HCT116 (cell line): Measurements from ENCODE around the gene GOLT1B. TPM values are rescaled to one million over a fixed set of nuclear protein-coding genes. Genes with fewer than 3 reads are reported as not detected.
A peak's percentile ranks its signal among the peaks of the same experiment; 100 is the strongest.

Source experiments
- ATAC-seq: fragments of 200-7000 bp; cut with Tn5 transposase; 2 replicates; pipeline ENCODE4 v1.9.1; 2020; ENCODE audit warnings: mild to moderate bottlenecking, moderate library complexity
- BruUV-seq: library from RNA; stranded (reverse); fragments of 400-500 nt; replicated peaks from 2 replicates; lab custom pipeline; 2021; lab: Mats Ljungman, UMichigan
- CTCF ChIA-PET: fragments of 300-600 bp; sonication (Branson Sonifier 250); formaldehyde crosslinking; loops from one replicate; lab custom pipeline; 2021; ENCODE audit warnings: antibody characterized with exemption; lab: Charles Lee
- POLR2A ChIA-PET: fragments of 300-600, 350-600 bp; sonication (Branson Sonifier 250); formaldehyde crosslinking; loops from one replicate; lab custom pipeline; 2021; ENCODE audit warnings: antibody characterized with exemption; lab: Charles Lee
- RAD21 ChIA-PET, 2 experiments: fragments of 300-600 bp; sonication (Branson Sonifier 250); formaldehyde crosslinking; loops; one replicate each; lab custom pipeline; 2023; ENCODE audit warnings: low total read pairs in 2 of 2; ENCODE audit not compliant: uncharacterized antibody in 2 of 2, unreplicated experiment in 2 of 2, low non-redundant PET in 1 of 2; lab: Charles Lee
- DNase-seq: peaks from one replicate; pipeline ENCODE4 v3.0.0-alpha.2; 2010; ENCODE audit warnings: low read depth, low spot score
- H2AFZ ChIP-seq: fragments of 200-600 bp; shearing (Covaris generic), sonication (generic); 2 replicates; pipeline ENCODE4 v1.6.1; 2017; ENCODE audit warnings: low read depth, mixed run types, mixed read lengths, antibody characterized with exemption, low read length; ENCODE audit not compliant: poor library complexity, severe bottlenecking
- H3K27ac ChIP-seq: 2 replicates; pipeline ENCODE4 v1.5.1; 2012; ENCODE audit warnings: low read depth, low read length
- H3K27me3 ChIP-seq: fragments of 200-600 bp; sonication (generic); 2 replicates; pipeline ENCODE4 v1.6.1; 2016; ENCODE audit warnings: mixed run types, low read length, mixed read lengths; ENCODE audit not compliant: insufficient read depth
- H3K36me3 ChIP-seq, 2 experiments: fragments of 200-500 bp in 1 of 2; fragments of 200-600 bp in 1 of 2; sonication (Bioruptor generic) in 1 of 2; sonication (generic) in 1 of 2; 2 replicates each; pipeline versions ENCODE4 v1.5.1 to v1.6.1; 2014 to 2016; ENCODE audit warnings: low read length in 2 of 2, inconsistent platforms in 1 of 2, mixed read lengths in 1 of 2, mixed run types in 1 of 2; ENCODE audit not compliant: insufficient read depth in 2 of 2, control insufficient read depth in 1 of 2
- H3K4me1 ChIP-seq, 2 experiments: fragments of 200-600 bp in 1 of 2; sonication (generic) in 1 of 2; 2 replicates each; pipeline versions ENCODE4 v1.5.1 to v1.6.1; 2012 to 2017; ENCODE audit warnings: low read length in 2 of 2, inconsistent platforms in 1 of 2, mild to moderate bottlenecking in 1 of 2, mixed read lengths in 1 of 2, mixed run types in 1 of 2, moderate library complexity in 1 of 2; ENCODE audit not compliant: insufficient read depth in 2 of 2, control insufficient read depth in 1 of 2
- H3K4me2 ChIP-seq: fragments of 200-600 bp; sonication (generic); 2 replicates; pipeline ENCODE4 v1.6.1; 2017; ENCODE audit warnings: mixed run types, low read length, mixed read lengths
- H3K4me3 ChIP-seq, 2 experiments: fragments of 200-600 bp in 1 of 2; sonication (generic) in 1 of 2; replicated peaks in 1 of 2; 2 replicates each; pipeline ENCODE4 v1.5.1; 2011 to 2016; ENCODE audit warnings: low read length in 2 of 2, control low read depth in 1 of 2, low read depth in 1 of 2, mild to moderate bottlenecking in 1 of 2, mixed read lengths in 1 of 2, mixed run types in 1 of 2
- H3K79me2 ChIP-seq: fragments of 200-600 bp; sonication (generic); 2 replicates; pipeline ENCODE4 v1.6.1; 2017; ENCODE audit warnings: mild to moderate bottlenecking, mixed run types, low read length, moderate library complexity, mixed read lengths; ENCODE audit not compliant: insufficient read depth
- H3K9ac ChIP-seq: fragments of 200-600 bp; sonication (generic); 2 replicates; pipeline ENCODE4 v1.6.1; 2016; ENCODE audit warnings: low read length, mixed read lengths
- H3K9me2 ChIP-seq: fragments of 200-600 bp; sonication (generic), shearing (Covaris generic); 2 replicates; pipeline ENCODE4 v1.6.1; 2017; ENCODE audit warnings: mixed run types, mild to moderate bottlenecking, moderate library complexity; ENCODE audit not compliant: insufficient read depth
- H3K9me3 ChIP-seq, 2 experiments: fragments of 200-500 bp in 1 of 2; fragments of 200-600 bp in 1 of 2; sonication (Bioruptor generic) in 1 of 2; sonication (generic) in 1 of 2; 2 replicates each; pipeline ENCODE4 v1.6.1; 2014 to 2017; ENCODE audit warnings: low read length in 2 of 2, mixed read lengths in 2 of 2, inconsistent platforms in 1 of 2, low read depth in 1 of 2, mild to moderate bottlenecking in 1 of 2, mixed run types in 1 of 2, moderate library complexity in 1 of 2; ENCODE audit not compliant: control insufficient read depth in 1 of 2, insufficient read depth in 1 of 2
- H4K20me1 ChIP-seq: fragments of 200-600 bp; sonication (generic), shearing (Covaris generic); 2 replicates; pipeline ENCODE4 v1.6.1; 2017; ENCODE audit warnings: mixed run types, mild to moderate bottlenecking, moderate library complexity; ENCODE audit not compliant: insufficient read depth
- ATF3 ChIP-seq: IDR thresholded peaks from 2 replicates; pipeline ENCODE4 v1.6.1; 2012
- CBX3 ChIP-seq: IDR thresholded peaks from 2 replicates; pipeline ENCODE4 v1.6.1; 2012; ENCODE audit warnings: low read depth
- CEBPB ChIP-seq: IDR thresholded peaks from 2 replicates; pipeline ENCODE4 v1.6.1; 2012; ENCODE audit warnings: low read depth
- EGR1 ChIP-seq: IDR thresholded peaks from 2 replicates; pipeline ENCODE4 v1.6.1; 2012; ENCODE audit warnings: low read depth
- ELF1 ChIP-seq: IDR thresholded peaks from 2 replicates; pipeline ENCODE4 v1.6.1; 2012; ENCODE audit warnings: low read depth, borderline replicate concordance
- EZH2 ChIP-seq: fragments of 200-600 bp; sonication (generic); IDR thresholded peaks from 2 replicates; pipeline ENCODE4 v1.6.1; 2017; ENCODE audit warnings: antibody characterized with exemption, mixed run types
- FOSL1 ChIP-seq: IDR thresholded peaks from 2 replicates; pipeline ENCODE4 v1.6.1; 2012; ENCODE audit warnings: low read depth
- JUND ChIP-seq: IDR thresholded peaks from 2 replicates; pipeline ENCODE4 v1.6.1; 2012
- MAX ChIP-seq: IDR thresholded peaks from 2 replicates; pipeline ENCODE4 v1.6.1; 2012
- POLR2A ChIP-seq: IDR thresholded peaks from 2 replicates; pipeline ENCODE4 v1.7.0; 2011; ENCODE audit warnings: borderline replicate concordance; ENCODE audit not compliant: insufficient read depth, insufficient read length; ENCODE audit errors: extremely low read depth
- POLR2AphosphoS5 ChIP-seq: IDR thresholded peaks from 2 replicates; pipeline ENCODE4 v1.6.1; 2011; ENCODE audit warnings: mild to moderate bottlenecking, low read depth, low read length, moderate library complexity
- REST ChIP-seq: IDR thresholded peaks from 2 replicates; pipeline ENCODE4 v1.6.1; 2012; ENCODE audit warnings: low read depth
- SIN3A ChIP-seq: IDR thresholded peaks from 2 replicates; pipeline ENCODE4 v1.6.1; 2012; ENCODE audit warnings: low read depth
- SP1 ChIP-seq: IDR thresholded peaks from 2 replicates; pipeline ENCODE4 v1.6.1; 2012; ENCODE audit warnings: low read depth
- TCF7L2 ChIP-seq: IDR thresholded peaks from 2 replicates; pipeline ENCODE4 v1.7.0; 2011; ENCODE audit warnings: borderline replicate concordance, inconsistent platforms; ENCODE audit not compliant: insufficient read depth, insufficient read length; ENCODE audit errors: extremely low read depth
- YY1 ChIP-seq: IDR thresholded peaks from 2 replicates; pipeline ENCODE4 v1.6.1; 2011; ENCODE audit warnings: low read length, low read depth, moderate library complexity, mild to moderate bottlenecking; ENCODE audit not compliant: insufficient replicate concordance; ENCODE audit errors: extremely low read depth
- ZBTB33 ChIP-seq: IDR thresholded peaks from 2 replicates; pipeline ENCODE4 v1.6.1; 2011; ENCODE audit warnings: mild to moderate bottlenecking, low read length, moderate library complexity; ENCODE audit not compliant: insufficient replicate concordance; ENCODE audit errors: extremely low read depth
- ZFX ChIP-seq: fragments of 450-650 bp; IDR thresholded peaks from 2 replicates; pipeline ENCODE4 v1.6.1; 2017
- ZNF274 ChIP-seq: fragments of 200-500 bp; sonication (Bioruptor generic); IDR thresholded peaks from 2 replicates; pipeline ENCODE4 v1.6.1; 2014; ENCODE audit warnings: mild to moderate bottlenecking, low read depth, low read length, inconsistent platforms
- intact Hi-C: fragments of 100-400 bp; cut with micrococcal nuclease; formaldehyde crosslinking; loops from 2 replicates; pipeline ENCODE4 v1.10.0; 2022
- total RNA-seq: library from RNA; stranded (reverse); gene quantifications from one replicate; pipeline ENCODE4 v1.2.1, GENCODE V29; 2021; ENCODE audit not compliant: unreplicated experiment

The GOLT1B gene
- total RNA-seq, 1 experiment from 2014 or later = 43.5 TPM

- no peak for TF ChIP-seq JUND
- TF ChIP-seq ZNF274 = no peak
- no peak for TF ChIP-seq POLR2AphosphoS5
- TF ChIP-seq FOSL1 = no peak
- TF ChIP-seq SIN3A = no peak
Observed at GRCh38 chr12:21500786-21501257, 767 bp upstream of the GOLT1B start (continued).

- H3K4me2 ChIP-seq = peak overlapping the region; percentile 81
- peak overlapping the region; percentile 62 for H3K27ac ChIP-seq
- H3K27me3 ChIP-seq = no peaks in the 10 kb centered on the region
- H3K4me3 ChIP-seq = peak overlapping the region; percentile 81 to 94
- H3K9me3 ChIP-seq = no peaks in the 10 kb centered on the region
- ATAC-seq = peak; percentile 25
- no peaks in the 10 kb centered on the region for H3K36me3 ChIP-seq
- intact Hi-C loops = no loop called here
- peak overlapping the region; percentile 93 for H3K9ac ChIP-seq
- TF ChIP-seq EZH2 = no peak
- no peak for TF ChIP-seq EGR1
- no peak for TF ChIP-seq CEBPB
- no peak for TF ChIP-seq ZNF274
- TF ChIP-seq POLR2AphosphoS5 = no peak
- TF ChIP-seq JUND = no peak
- no peak for TF ChIP-seq MAX
- TF ChIP-seq YY1 = no peak
- no peak for TF ChIP-seq ZBTB33
- TF ChIP-seq ATF3 = no peak
- no peak for TF ChIP-seq REST
- TF ChIP-seq ELF1 = no peak
- TF ChIP-seq CBX3 = no peak
- no peak for TF ChIP-seq TCF7L2
- TF ChIP-seq ZFX = no peak
- no peak for TF ChIP-seq POLR2A
- TF ChIP-seq FOSL1 = no peak
- no peak for TF ChIP-seq SP1
- no peak for TF ChIP-seq SIN3A
- no peak for DNase-seq
- ChIA-PET RAD21 (no interaction called here), CTCF (no interaction called here), POLR2A (no interaction called here)
- H3K9me2 ChIP-seq = no peaks in the 10 kb centered on the region
- H4K20me1 ChIP-seq = no peaks in the 10 kb centered on the region
- H3K79me2 ChIP-seq = peaks cover 66% of the 10 kb centered on the region
- peaks cover 13 to 19% of the 10 kb centered on the region in 2 experiments; a peak in 3 of 4 replicates for H3K4me1 ChIP-seq
- H2AFZ ChIP-seq = peak overlapping the region; percentile 31
- BruUV-seq = no TSS peak
Observed at GRCh38 chr12:21502164-21502496, 541 bp downstream of the GOLT1B start.
